ENCODE measurements around the gene HNRNPR. TPM values are rescaled to one million over a fixed set of nuclear protein-coding genes. Genes with fewer than 3 reads are reported as not detected.
"Not testable (repeated sequence)": the region's sequence is repeated elsewhere in the genome, so short reads cannot be mapped to it uniquely, and the experiment has no call there.

Gene HNRNPR
- total RNA-seq, 2 experiments from 2014 or later, result 190 to 203 TPM

- peaks cover 2% of the 10 kb centered on the region for H3K36me3 Mint-ChIP-seq (ENCODE audit: low read depth)
- intact Hi-C loops (cut with micrococcal nuclease), result no loop called here
- no peak for TF ChIP-seq CTCF (IDR thresholded peaks at IDR 0.05)
- no peaks in the 10 kb centered on the region for H3K9me3 Mint-ChIP-seq
- no peak overlapping the region for H3K27ac Mint-ChIP-seq
- ATAC-seq (no peak), DNase-seq (no peak)
- ChIA-PET POLR2A (interaction anchor here (0.7 to 1.5 kb wide), 3 partner anchors 13 to 117 kb away, joined by 3 to 4 read pairs (median 3); no protein-coding TSS in a partner anchor), CTCF (interaction anchor here (2.0 kb wide), 1 partner anchor 23 kb away, joined by 8 read pairs; no protein-coding TSS in a partner anchor)
- H3K27me3 Mint-ChIP-seq, result no peaks in the 10 kb centered on the region
- H3K4me3 Mint-ChIP-seq, result no peak overlapping the region
- no peaks in the 10 kb centered on the region for H3K4me1 Mint-ChIP-seq (ENCODE audit: low read depth)
Measured at GRCh38 chr1:23381233-23381885, 37.3 kb upstream of the HNRNPR start.

- no peak overlapping the region for H3K27ac Mint-ChIP-seq
- H3K36me3 Mint-ChIP-seq (ENCODE audit: low read depth), result peaks cover 2% of the 10 kb centered on the region
- no peaks in the 10 kb centered on the region for H3K27me3 Mint-ChIP-seq
- no peaks in the 10 kb centered on the region for H3K9me3 Mint-ChIP-seq
- DNase-seq, result no peak
- no peak for TF ChIP-seq CTCF (IDR thresholded peaks at IDR 0.05)
- POLR2A ChIA-PET, result no interaction called here
- ATAC-seq, result no peak
- CTCF ChIA-PET, result interaction anchor here (0.9 to 1.2 kb wide), 2 partner anchors 23 to 24 kb away, joined by 3 read pairs; no protein-coding TSS in a partner anchor
- intact Hi-C loops (cut with micrococcal nuclease), result no loop called here
- H3K4me3 Mint-ChIP-seq, result no peak overlapping the region
- H3K4me1 Mint-ChIP-seq (ENCODE audit: low read depth), result no peaks in the 10 kb centered on the region
Measured at GRCh38 chr1:23380719-23381118, 36.6 kb upstream of the HNRNPR start.

- H3K27me3 Mint-ChIP-seq; H3K27ac Mint-ChIP-seq; H3K9me3 Mint-ChIP-seq; DNase-seq; intact Hi-C loops (cut with micrococcal nuclease); H3K4me3 Mint-ChIP-seq; H3K36me3 Mint-ChIP-seq (ENCODE audit: low read depth); H3K4me1 Mint-ChIP-seq (ENCODE audit: low read depth); ATAC-seq; POLR2A ChIA-PET: not testable (repeated sequence)
- CTCF ChIA-PET, result interaction anchor here (0.9 to 1.2 kb wide), 2 partner anchors 23 to 24 kb away, joined by 3 read pairs; no protein-coding TSS in a partner anchor
Measured at GRCh38 chr1:23380236-23380635, 36.2 kb upstream of the HNRNPR start.

GRCh38 chr1:23376890-23377811 lies 33.1 kb upstream of the HNRNPR start:
- CTCF ChIA-PET, result interaction anchor here (2.2 kb wide), 1 partner anchor 26 kb away, joined by 8 read pairs; no protein-coding TSS in a partner anchor
- no peak for DNase-seq
- H3K27ac Mint-ChIP-seq, result no peak overlapping the region

GRCh38 chr1:23374079-23374735 lies 30.1 kb upstream of the HNRNPR start:
- H3K27me3 Mint-ChIP-seq; H3K27ac Mint-ChIP-seq; H3K4me3 Mint-ChIP-seq; intact Hi-C loops (cut with micrococcal nuclease); ATAC-seq; H3K4me1 Mint-ChIP-seq (ENCODE audit: low read depth); DNase-seq; POLR2A ChIA-PET; H3K9me3 Mint-ChIP-seq; H3K36me3 Mint-ChIP-seq (ENCODE audit: low read depth): not testable (repeated sequence)
- CTCF ChIA-PET, result interaction anchor here (1.1 kb wide), 1 partner anchor 30 kb away, joined by 4 read pairs; no protein-coding TSS in a partner anchor

More at GRCh38 chr1:23376890-23377811, 33.1 kb upstream of the HNRNPR start:
- POLR2A ChIA-PET, result no interaction called here
- Mint-ChIP-seq H3K36me3 (ENCODE audit: low read depth) (peaks cover 1% of the 10 kb centered on the region), H3K4me3 (no peak overlapping the region), H3K4me1 (ENCODE audit: low read depth) (no peaks in the 10 kb centered on the region), H3K9me3 (no peaks in the 10 kb centered on the region), H3K27me3 (no peaks in the 10 kb centered on the region)
- TF ChIP-seq CTCF (IDR thresholded peaks at IDR 0.05), result no peak
- ATAC-seq, result no peak
- intact Hi-C loops (cut with micrococcal nuclease), result no loop called here

Data from activated CD8-positive, alpha-beta T cell treated with anti-CD3 and anti-CD28 coated beads for 36 hours (primary cell).